C4-2B (cell line): ENCODE data around the gene MPPE1.

Experiments
- H3K27ac ChIP-seq: fragments of 450-650 bp; 2 replicates; pipeline ENCODE4 v1.5.1; 2017
- CTCF ChIP-seq: fragments of 450-650 bp; conservative IDR thresholded peaks from 2 replicates; pipeline ENCODE4 v1.5.1; 2017; ENCODE audit warnings: mild to moderate bottlenecking
- ZFX ChIP-seq: fragments of 450-650 bp; IDR thresholded peaks from 2 replicates; pipeline ENCODE4 v1.6.1; 2017

MPPE1 gene

GRCh38 chr18:11849841-11850634, 58.1 kb downstream of the MPPE1 start:
- TF ChIP-seq ZFX, result no peak
- no peak for TF ChIP-seq CTCF
- no peak overlapping the region for H3K27ac ChIP-seq

- no peak overlapping the region for H3K27ac ChIP-seq
- TF ChIP-seq CTCF, result no peak
- no peak for TF ChIP-seq ZFX
Observed at GRCh38 chr18:11849279-11849678, 58.8 kb downstream of the MPPE1 start.

- H3K27ac ChIP-seq, result no peak overlapping the region
- TF ChIP-seq CTCF, result no peak
- no peak for TF ChIP-seq ZFX
Observed at GRCh38 chr18:11847811-11848210, 60.3 kb downstream of the MPPE1 start.

- no peak overlapping the region for H3K27ac ChIP-seq
- TF ChIP-seq CTCF (no peak), ZFX (no peak)
Observed at GRCh38 chr18:11845654-11846053, 62.5 kb downstream of the MPPE1 start.

- TF ChIP-seq CTCF, result no peak
- TF ChIP-seq ZFX, result no peak
- H3K27ac ChIP-seq, result no peak overlapping the region
Observed at GRCh38 chr18:11844436-11844835, 63.7 kb downstream of the MPPE1 start.

GRCh38 chr18:11842562-11842961, 65.6 kb downstream of the MPPE1 start:
- H3K27ac ChIP-seq, result no peak overlapping the region
- TF ChIP-seq CTCF, result no peak
- TF ChIP-seq ZFX, result no peak

- TF ChIP-seq CTCF (no peak), ZFX (no peak)
Observed at GRCh38 chr18:11840493-11840892, 67.6 kb downstream of the MPPE1 start.

More at GRCh38 chr18:11840493-11840892, 67.6 kb downstream of the MPPE1 start:
- no peak overlapping the region for H3K27ac ChIP-seq
